Neural cell (in vitro differentiated cells): ENCODE results near the gene WDR5.

Source experiments
- EZH2 ChIP-seq: fragments of 200-600, 300-800 bp; shearing (Covaris generic), sonication (generic); IDR thresholded peaks from 2 replicates; pipeline ENCODE4 v1.6.1; 2014; ENCODE audit warnings: antibody characterized with exemption, low read length, borderline replicate concordance, mild to moderate bottlenecking; ENCODE audit not compliant: insufficient read depth, poor library complexity, severe bottlenecking
- MXI1 ChIP-seq: fragments of 450-650 bp; conservative IDR thresholded peaks from 2 replicates; pipeline ENCODE4 v1.6.1; 2014; ENCODE audit warnings: antibody characterized with exemption, mild to moderate bottlenecking; ENCODE audit not compliant: poor library complexity, severe bottlenecking
- POLR2AphosphoS5 ChIP-seq: IDR thresholded peaks from 2 replicates; pipeline ENCODE4 v1.6.1; 2012
- RAD21 ChIP-seq: fragments of 450-650 bp; conservative IDR thresholded peaks from 2 replicates; pipeline ENCODE4 v1.6.1; 2014; ENCODE audit warnings: antibody characterized with exemption, mild to moderate bottlenecking, moderate library complexity
- SMC3 ChIP-seq: fragments of 450-650 bp; conservative IDR thresholded peaks from 2 replicates; pipeline ENCODE4 v1.6.1; 2014; ENCODE audit warnings: antibody characterized with exemption, mild to moderate bottlenecking, moderate library complexity; ENCODE audit not compliant: poor library complexity
- TF ChIP-seq, protein P1 (sequence below): IDR thresholded peaks from 2 replicates; pipeline ENCODE4 v1.6.1; 2012; ENCODE audit warnings: borderline replicate concordance
- TF ChIP-seq, protein P2 (sequence below): fragments of 450-650 bp; IDR thresholded peaks from 2 replicates; pipeline ENCODE4 v1.5.1; 2014; ENCODE audit warnings: antibody characterized with exemption, mild to moderate bottlenecking, moderate library complexity; ENCODE audit not compliant: poor library complexity, severe bottlenecking

DNA sequence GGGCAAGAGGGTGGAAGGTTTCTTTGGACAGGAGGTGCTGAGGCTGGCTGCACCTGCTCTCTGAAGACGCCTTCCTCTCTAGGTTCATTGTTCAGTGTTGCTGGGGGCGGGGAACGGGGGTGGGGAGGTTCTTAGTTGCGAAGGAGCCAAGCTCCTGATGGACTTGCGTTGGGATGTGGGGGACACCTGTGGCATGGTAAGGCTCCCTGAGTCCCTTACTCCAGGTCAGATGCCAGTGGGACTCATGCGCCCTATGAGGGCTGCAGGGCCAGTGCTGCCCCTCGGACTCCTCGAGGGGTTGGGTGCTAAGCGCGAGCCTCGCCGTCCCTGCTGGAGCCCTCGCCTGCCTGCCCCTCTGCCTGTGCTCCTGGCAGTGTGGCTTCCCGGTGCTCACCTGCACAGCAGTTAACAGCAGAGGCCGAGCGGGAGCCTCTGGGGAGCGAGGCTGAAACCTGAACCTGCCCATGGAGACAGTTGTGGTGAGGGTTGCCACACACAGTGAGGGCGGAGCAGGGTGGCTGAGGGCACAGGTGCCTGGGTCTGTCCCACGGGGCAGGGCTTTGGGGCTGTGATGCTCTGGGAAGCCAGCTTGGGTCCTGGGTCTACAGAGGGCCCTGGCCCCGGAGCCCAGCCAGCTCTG is 23.0 kb downstream of the WDR5 start:
- TF ChIP-seq, protein P1, sequence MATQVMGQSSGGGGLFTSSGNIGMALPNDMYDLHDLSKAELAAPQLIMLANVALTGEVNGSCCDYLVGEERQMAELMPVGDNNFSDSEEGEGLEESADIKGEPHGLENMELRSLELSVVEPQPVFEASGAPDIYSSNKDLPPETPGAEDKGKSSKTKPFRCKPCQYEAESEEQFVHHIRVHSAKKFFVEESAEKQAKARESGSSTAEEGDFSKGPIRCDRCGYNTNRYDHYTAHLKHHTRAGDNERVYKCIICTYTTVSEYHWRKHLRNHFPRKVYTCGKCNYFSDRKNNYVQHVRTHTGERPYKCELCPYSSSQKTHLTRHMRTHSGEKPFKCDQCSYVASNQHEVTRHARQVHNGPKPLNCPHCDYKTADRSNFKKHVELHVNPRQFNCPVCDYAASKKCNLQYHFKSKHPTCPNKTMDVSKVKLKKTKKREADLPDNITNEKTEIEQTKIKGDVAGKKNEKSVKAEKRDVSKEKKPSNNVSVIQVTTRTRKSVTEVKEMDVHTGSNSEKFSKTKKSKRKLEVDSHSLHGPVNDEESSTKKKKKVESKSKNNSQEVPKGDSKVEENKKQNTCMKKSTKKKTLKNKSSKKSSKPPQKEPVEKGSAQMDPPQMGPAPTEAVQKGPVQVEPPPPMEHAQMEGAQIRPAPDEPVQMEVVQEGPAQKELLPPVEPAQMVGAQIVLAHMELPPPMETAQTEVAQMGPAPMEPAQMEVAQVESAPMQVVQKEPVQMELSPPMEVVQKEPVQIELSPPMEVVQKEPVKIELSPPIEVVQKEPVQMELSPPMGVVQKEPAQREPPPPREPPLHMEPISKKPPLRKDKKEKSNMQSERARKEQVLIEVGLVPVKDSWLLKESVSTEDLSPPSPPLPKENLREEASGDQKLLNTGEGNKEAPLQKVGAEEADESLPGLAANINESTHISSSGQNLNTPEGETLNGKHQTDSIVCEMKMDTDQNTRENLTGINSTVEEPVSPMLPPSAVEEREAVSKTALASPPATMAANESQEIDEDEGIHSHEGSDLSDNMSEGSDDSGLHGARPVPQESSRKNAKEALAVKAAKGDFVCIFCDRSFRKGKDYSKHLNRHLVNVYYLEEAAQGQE, result no peak
- TF ChIP-seq SMC3, result no peak
- TF ChIP-seq, protein P2, sequence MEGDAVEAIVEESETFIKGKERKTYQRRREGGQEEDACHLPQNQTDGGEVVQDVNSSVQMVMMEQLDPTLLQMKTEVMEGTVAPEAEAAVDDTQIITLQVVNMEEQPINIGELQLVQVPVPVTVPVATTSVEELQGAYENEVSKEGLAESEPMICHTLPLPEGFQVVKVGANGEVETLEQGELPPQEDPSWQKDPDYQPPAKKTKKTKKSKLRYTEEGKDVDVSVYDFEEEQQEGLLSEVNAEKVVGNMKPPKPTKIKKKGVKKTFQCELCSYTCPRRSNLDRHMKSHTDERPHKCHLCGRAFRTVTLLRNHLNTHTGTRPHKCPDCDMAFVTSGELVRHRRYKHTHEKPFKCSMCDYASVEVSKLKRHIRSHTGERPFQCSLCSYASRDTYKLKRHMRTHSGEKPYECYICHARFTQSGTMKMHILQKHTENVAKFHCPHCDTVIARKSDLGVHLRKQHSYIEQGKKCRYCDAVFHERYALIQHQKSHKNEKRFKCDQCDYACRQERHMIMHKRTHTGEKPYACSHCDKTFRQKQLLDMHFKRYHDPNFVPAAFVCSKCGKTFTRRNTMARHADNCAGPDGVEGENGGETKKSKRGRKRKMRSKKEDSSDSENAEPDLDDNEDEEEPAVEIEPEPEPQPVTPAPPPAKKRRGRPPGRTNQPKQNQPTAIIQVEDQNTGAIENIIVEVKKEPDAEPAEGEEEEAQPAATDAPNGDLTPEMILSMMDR, result no peak
- TF ChIP-seq POLR2AphosphoS5, result no peak
- TF ChIP-seq RAD21, result no peak
- TF ChIP-seq EZH2, result no peak
- TF ChIP-seq MXI1, result no peak
